Mesothelial cell of epicardium (in vitro differentiated cells): ENCODE measurements around the gene BMF. TPM values are rescaled to one million over a fixed set of nuclear protein-coding genes. Genes with fewer than 3 reads are reported as not detected.
A peak's percentile ranks its signal among the peaks of the same experiment; 100 is the strongest.
"Not testable (repeated sequence)": the region's sequence is repeated elsewhere in the genome, so short reads cannot be mapped to it uniquely, and the experiment has no call there.

Experiments used
- DNase-seq, 2 experiments: peaks; one replicate each; pipeline ENCODE4 v3.0.0; 2021; ENCODE audit warnings: low spot score in 2 of 2; ENCODE audit not compliant: unreplicated experiment in 2 of 2
- H3K27ac Mint-ChIP-seq: 2 replicates; pipeline ENCODE4 v1.8.0; 2021; ENCODE audit warnings: mixed read lengths
- H3K27me3 Mint-ChIP-seq: 2 replicates; pipeline ENCODE4 v1.8.0; 2021; ENCODE audit warnings: low read depth, mixed read lengths
- H3K36me3 Mint-ChIP-seq: 2 replicates; pipeline ENCODE4 v1.8.0; 2021; ENCODE audit warnings: mixed read lengths
- H3K4me1 Mint-ChIP-seq: 2 replicates; pipeline ENCODE4 v1.8.0; 2021; ENCODE audit warnings: mixed read lengths
- H3K4me3 Mint-ChIP-seq: 2 replicates; pipeline ENCODE4 v1.8.0; 2021; ENCODE audit warnings: mild to moderate bottlenecking, moderate library complexity, mixed read lengths
- H3K9me3 Mint-ChIP-seq: 2 replicates; pipeline ENCODE4 v1.8.0; 2021; ENCODE audit warnings: mixed read lengths
- CTCF ChIP-seq: fragments of 200-600 bp; sonication (generic); IDR thresholded peaks from one replicate; pipeline ENCODE4 v1.5.0; 2021; ENCODE audit warnings: antibody characterized with exemption; ENCODE audit not compliant: unreplicated experiment
- total RNA-seq: library from RNA; stranded (reverse); gene quantifications from 3 replicates; pipeline ENCODE4 v1.2.1, GENCODE V29; 2021

The BMF gene
- total RNA-seq, 1 donor from 2014 or later: 97.0 TPM

- Mint-ChIP-seq H3K4me1 (peaks cover 58% of the 10 kb centered on the region), H3K27me3 (no peaks in the 10 kb centered on the region), H3K4me3 (no peak overlapping the region), H3K27ac (peak overlapping the region; percentile 85), H3K36me3 (no peaks in the 10 kb centered on the region), H3K9me3 (no peaks in the 10 kb centered on the region)
- no peak for DNase-seq
- TF ChIP-seq CTCF: no peak
These were observed 28.6 kb downstream of the BMF start for GRCh38 chr15:40080104-40080503.

DNA sequence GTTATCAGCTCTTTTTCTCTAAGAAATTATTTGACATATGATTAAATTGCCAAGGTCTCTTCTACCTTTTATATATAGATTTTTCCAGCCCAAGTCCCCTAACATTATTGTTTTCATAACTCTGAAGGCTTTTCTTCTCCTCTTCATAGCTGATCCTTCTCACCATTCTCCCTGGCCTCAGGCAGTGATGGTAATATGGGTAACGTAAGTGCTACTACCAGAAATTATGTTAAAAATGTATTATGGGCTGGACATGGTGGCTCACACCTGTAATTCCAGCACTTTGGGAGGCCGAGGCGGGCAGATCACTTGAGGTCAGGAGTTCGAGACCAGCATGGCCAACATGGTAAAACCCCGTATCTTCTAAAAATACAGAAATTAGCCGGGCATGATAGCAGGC, 29.2 kb downstream of the BMF start:
- H3K36me3 Mint-ChIP-seq: no peaks in the 10 kb centered on the region
- H3K4me3 Mint-ChIP-seq: no peak overlapping the region
- no peak for DNase-seq
- no peak overlapping the region for H3K27ac Mint-ChIP-seq
- TF ChIP-seq CTCF: no peak
- peaks cover 54% of the 10 kb centered on the region for H3K4me1 Mint-ChIP-seq
- H3K9me3 Mint-ChIP-seq: no peaks in the 10 kb centered on the region
- H3K27me3 Mint-ChIP-seq: no peaks in the 10 kb centered on the region

- H3K9me3 Mint-ChIP-seq: no peaks in the 10 kb centered on the region
- no peak overlapping the region for H3K4me3 Mint-ChIP-seq
- H3K27ac Mint-ChIP-seq: peak overlapping the region; percentile 86
- H3K27me3 Mint-ChIP-seq: no peaks in the 10 kb centered on the region
- H3K36me3 Mint-ChIP-seq: no peaks in the 10 kb centered on the region
- H3K4me1 Mint-ChIP-seq: peaks cover 24% of the 10 kb centered on the region
- DNase-seq: no peak
- no peak for TF ChIP-seq CTCF
These were observed 33.2 kb downstream of the BMF start for GRCh38 chr15:40075298-40076044.

DNA sequence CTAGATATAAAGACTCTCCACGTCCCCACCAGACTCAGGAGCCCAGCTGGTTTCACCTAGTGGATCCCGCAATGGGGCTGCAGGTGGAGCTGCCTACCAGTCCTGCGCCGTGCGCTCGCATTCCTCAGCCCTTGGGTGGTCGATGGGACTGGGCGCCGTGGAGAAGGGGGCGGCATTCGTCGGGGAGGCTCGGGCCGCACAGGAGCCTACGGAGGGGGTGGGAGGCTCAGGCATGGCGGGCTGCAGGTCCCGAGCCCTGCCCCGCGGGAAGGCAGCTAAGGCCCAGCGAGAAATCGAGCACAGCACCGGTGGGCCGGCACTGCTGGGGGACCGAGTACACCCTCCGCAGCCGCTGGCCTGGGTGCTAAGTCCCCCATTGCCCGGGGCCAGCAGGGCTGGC, 34.0 kb downstream of the BMF start:
- H3K36me3 Mint-ChIP-seq, H3K27me3 Mint-ChIP-seq, H3K27ac Mint-ChIP-seq, H3K9me3 Mint-ChIP-seq, H3K4me3 Mint-ChIP-seq, DNase-seq: not testable (repeated sequence)
- peaks cover 23% of the 10 kb centered on the region for H3K4me1 Mint-ChIP-seq

DNA sequence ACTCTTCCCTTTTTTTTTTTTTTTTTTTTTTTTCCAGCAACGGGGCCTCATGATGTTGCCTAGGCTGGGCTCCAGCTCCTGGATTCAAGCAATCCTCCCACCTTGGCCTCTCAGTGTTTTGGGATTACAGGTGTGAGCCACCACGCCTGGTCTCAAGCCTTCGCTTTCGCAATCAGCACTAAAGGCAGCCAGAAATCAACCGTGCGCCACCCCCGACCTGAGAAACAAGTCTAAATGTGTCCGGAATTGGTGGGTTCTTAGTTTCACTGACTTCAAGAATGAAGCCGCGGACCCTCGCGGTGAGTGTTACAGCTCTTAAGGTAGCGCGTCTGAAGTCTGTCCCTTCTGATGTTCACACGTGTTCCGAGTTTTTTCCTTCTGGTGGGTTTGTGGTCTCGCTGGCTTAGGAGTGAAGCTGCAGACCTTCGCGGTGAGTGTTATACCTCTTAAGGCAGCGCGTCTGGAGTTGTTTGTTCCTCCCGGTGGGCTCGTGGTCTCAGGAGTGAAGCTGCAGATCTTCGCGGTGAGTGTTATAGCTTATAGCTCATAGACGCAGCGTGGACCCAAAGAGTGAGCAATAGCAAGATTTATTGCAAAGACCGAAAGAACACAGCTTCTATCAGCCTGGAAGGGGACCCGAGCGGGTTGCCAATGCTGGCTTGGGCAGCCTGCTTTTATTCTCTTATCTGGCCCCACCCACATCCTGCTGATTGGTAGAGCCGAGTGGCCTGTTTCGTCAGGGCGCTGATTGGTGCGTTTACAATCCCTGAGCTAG, 34.8 kb downstream of the BMF start:
- DNase-seq, H3K9me3 Mint-ChIP-seq, H3K27me3 Mint-ChIP-seq, H3K4me3 Mint-ChIP-seq, H3K27ac Mint-ChIP-seq, H3K36me3 Mint-ChIP-seq: not testable (repeated sequence)
- H3K4me1 Mint-ChIP-seq: peaks cover 23% of the 10 kb centered on the region

- Mint-ChIP-seq H3K27me3 (no peaks in the 10 kb centered on the region), H3K27ac (no peak overlapping the region), H3K4me3 (no peak overlapping the region), H3K4me1 (peaks cover 20% of the 10 kb centered on the region), H3K9me3 (no peaks in the 10 kb centered on the region), H3K36me3 (no peaks in the 10 kb centered on the region)
- no peak for DNase-seq
- no peak for TF ChIP-seq CTCF
These were observed 36.3 kb downstream of the BMF start for GRCh38 chr15:40072216-40072990.
